Stomach (tissue), 4 donors: ENCODE data around the gene ACTL7B.

Experiments
- POLR2A ChIP-seq, 4 donors: fragments of 450-650 bp; IDR thresholded peaks; one replicate each; pipeline ENCODE4 v1.6.1; 2016; ENCODE audit warnings: antibody characterized with exemption in 4 of 4, control low read depth in 2 of 4, mild to moderate bottlenecking in 1 of 4, moderate library complexity in 1 of 4
- TF ChIP-seq, protein P1 (sequence below), 7 experiments: fragments of 450-650 bp in 4 of 7; fragments of 200-600 bp in 3 of 7; sonication (generic) in 3 of 7; IDR thresholded peaks; one replicate each; pipeline ENCODE4 v1.5.1; 2016 to 2019; ENCODE audit warnings: antibody characterized with exemption in 7 of 7, control low read depth in 2 of 7, mild to moderate bottlenecking in 1 of 7

DNA sequence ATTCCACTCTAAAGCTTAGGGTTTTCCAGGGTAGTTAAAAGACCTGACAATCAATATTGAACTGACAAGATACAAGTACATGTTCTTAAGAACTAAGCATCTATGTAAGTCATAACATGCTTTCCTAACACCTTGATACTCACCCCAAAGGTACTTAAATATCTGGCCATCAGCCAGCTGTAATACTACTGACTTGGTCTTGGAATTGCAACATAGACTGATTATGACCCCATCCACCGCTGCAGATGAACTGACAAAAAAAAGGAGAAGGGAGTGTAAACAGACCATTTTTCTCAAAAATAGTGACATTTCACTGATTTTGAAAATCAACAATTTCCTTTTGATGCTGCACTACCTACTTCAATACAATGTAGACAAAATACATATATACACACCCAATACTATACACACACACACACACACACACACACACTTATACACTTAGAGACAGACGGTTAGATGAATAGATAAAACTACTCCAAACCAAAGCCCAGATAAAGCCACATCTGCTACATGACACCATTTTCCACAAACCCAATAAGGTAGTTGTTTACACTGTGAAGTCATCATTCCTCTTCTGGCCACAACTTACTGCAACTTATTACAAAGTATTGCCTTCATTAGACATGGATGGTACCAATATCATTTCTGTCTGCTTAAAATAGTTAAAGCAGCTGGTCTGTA, 47.8 kb upstream of the ACTL7B start:
- TF ChIP-seq, protein P1, sequence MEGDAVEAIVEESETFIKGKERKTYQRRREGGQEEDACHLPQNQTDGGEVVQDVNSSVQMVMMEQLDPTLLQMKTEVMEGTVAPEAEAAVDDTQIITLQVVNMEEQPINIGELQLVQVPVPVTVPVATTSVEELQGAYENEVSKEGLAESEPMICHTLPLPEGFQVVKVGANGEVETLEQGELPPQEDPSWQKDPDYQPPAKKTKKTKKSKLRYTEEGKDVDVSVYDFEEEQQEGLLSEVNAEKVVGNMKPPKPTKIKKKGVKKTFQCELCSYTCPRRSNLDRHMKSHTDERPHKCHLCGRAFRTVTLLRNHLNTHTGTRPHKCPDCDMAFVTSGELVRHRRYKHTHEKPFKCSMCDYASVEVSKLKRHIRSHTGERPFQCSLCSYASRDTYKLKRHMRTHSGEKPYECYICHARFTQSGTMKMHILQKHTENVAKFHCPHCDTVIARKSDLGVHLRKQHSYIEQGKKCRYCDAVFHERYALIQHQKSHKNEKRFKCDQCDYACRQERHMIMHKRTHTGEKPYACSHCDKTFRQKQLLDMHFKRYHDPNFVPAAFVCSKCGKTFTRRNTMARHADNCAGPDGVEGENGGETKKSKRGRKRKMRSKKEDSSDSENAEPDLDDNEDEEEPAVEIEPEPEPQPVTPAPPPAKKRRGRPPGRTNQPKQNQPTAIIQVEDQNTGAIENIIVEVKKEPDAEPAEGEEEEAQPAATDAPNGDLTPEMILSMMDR (IDR thresholded peaks at IDR 0.05) = no peak
- no peak for TF ChIP-seq POLR2A (IDR thresholded peaks at IDR 0.05)
